Measurements from ENCODE around the gene TMA7.

The TMA7 gene

GRCh38 chr3:48486952-48487351, 46.9 kb downstream of the TMA7 start:
- DNase-seq (ENCODE audit: low read depth) = no peak
- H3K4me3 ChIP-seq (ENCODE audit: low read depth, low read length) = no peak overlapping the region
- TF ChIP-seq, protein P1, sequence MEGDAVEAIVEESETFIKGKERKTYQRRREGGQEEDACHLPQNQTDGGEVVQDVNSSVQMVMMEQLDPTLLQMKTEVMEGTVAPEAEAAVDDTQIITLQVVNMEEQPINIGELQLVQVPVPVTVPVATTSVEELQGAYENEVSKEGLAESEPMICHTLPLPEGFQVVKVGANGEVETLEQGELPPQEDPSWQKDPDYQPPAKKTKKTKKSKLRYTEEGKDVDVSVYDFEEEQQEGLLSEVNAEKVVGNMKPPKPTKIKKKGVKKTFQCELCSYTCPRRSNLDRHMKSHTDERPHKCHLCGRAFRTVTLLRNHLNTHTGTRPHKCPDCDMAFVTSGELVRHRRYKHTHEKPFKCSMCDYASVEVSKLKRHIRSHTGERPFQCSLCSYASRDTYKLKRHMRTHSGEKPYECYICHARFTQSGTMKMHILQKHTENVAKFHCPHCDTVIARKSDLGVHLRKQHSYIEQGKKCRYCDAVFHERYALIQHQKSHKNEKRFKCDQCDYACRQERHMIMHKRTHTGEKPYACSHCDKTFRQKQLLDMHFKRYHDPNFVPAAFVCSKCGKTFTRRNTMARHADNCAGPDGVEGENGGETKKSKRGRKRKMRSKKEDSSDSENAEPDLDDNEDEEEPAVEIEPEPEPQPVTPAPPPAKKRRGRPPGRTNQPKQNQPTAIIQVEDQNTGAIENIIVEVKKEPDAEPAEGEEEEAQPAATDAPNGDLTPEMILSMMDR (IDR thresholded peaks at IDR 0.05; ENCODE audit: control insufficient read depth, extremely low read depth, insufficient read depth) = no peak

DNA sequence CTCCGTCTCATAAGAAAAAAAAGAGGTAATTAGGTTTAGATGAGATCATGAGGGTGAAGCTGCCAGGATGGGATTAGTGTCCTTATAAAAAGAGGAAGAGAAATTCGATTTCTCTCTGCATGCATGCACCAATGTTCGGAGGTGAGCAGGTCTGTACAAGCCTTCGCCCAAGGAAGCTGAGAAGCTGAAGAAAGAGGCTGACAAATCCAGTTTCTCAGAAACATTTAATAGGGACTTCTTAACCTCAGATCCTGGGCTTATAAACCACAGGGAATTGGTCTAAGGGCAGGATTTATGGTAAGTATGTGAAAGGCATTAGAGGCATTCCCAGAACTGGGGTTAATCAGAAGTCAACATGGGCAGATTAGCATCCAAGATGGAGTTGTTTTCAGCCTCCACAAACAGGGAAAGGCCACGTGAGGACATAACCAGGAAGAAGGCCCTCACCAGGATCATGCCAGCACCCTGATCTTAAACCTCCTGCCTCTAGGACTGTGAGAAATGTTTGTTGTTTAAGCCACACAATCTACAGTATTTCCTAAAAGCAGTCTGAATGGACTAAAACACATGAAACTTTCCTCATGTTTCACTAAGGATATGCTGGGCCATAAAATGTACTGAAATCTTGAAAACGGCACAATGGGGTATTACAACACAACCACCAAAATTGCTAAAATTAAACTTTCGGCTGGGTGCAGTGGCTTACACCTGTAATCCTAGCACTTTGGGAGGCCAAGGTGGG, 52.6 kb downstream of the TMA7 start:
- DNase-seq (ENCODE audit: low read depth) = no peak
- no peak overlapping the region for H3K4me3 ChIP-seq (ENCODE audit: low read depth, low read length)
- TF ChIP-seq, protein P1 (IDR thresholded peaks at IDR 0.05; ENCODE audit: control insufficient read depth, extremely low read depth, insufficient read depth) = no peak

DNA sequence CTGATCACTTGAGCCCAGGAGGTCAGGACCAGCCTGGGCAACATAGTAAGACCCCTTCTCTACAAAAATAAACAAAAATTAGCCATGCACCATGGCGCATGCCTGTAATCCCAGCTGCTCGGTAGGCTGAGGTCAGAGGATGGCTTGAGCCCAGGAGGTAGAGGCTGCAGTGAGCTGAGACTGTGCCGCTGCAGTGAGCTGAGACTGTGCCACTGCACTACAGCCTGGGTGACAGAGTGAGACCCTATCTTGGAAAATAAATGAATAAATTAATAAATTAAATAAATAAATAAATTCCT, 53.1 kb downstream of the TMA7 start:
- DNase-seq (ENCODE audit: low read depth) = no peak
- TF ChIP-seq, protein P1 (IDR thresholded peaks at IDR 0.05; ENCODE audit: control insufficient read depth, extremely low read depth, insufficient read depth) = no peak
- H3K4me3 ChIP-seq (ENCODE audit: low read depth, low read length) = no peak overlapping the region

All from LNCaP clone FGC (cell line).